HG03196 (cell line): ENCODE results near the gene HSD17B2.

ENCODE experiments used
- ATAC-seq: cut with Tn5 transposase; IDR thresholded peaks from one replicate; pipeline ENCODE4 v1.9.1; 2021; ENCODE audit not compliant: unreplicated experiment

Gene HSD17B2

GRCh38 chr16:82017911-82018568, 17.0 kb upstream of the HSD17B2 start:
- no peak for ATAC-seq

- no peak for ATAC-seq
These were observed 15.5 kb upstream of the HSD17B2 start for GRCh38 chr16:82019535-82019934.

DNA sequence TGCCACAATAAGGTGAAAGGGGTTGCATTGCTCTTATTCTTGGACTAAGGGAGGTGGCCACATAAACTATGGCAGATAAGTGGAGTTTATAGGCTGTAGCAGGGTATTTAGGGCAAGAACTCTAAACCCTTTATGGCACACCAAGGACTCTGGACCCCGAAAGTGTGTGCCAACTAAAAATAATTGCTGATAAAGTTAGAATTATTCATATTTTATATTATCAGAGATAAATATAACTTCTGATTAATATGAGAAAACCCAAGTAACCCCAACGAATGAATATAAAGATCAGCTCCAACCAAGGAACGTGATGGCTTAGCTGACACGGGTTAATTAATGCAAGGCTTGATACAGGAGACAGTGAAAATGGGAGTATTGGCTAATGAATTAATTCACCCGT, 15.0 kb upstream of the HSD17B2 start:
- no peak for ATAC-seq

DNA sequence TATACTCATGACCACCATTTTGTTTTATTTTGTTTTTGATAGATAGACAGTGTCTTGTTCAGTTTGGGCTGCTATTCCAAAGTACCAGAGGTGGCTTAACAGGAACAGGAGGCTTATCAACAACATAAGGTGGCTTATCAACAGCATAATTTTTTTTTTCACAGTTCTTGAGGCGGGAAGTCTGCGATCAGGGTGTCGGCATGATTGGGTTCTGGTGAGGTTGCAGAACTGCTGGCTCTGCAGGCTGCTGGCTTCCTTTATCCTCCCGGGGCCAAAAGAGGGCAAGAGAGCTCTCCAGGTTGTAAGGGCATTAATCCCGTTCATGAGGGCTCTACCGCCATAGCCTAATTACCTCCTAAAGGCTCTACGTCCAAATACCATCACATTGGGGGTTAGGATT, 11.8 kb upstream of the HSD17B2 start:
- no peak for ATAC-seq

GRCh38 chr16:82024316-82024715, 10.7 kb upstream of the HSD17B2 start:
- ATAC-seq = no peak

DNA sequence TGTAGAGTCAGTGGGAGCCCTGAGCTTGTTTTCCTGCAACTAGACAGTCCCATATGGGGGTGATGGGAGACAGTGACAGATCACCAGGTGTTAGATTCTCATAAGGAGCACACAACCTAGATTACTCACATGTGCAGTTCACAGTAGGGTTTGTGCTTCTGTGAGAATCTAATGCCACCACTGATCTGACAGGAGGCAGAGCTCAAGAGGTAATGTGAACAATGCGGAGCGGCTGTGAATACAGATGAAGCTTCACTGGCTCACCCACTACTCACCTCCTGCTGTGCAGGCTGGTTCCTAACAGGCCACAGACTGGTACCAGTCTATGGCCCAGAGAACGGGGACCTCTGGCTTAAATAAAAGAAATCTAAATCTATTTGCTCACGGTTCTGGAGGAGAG, 10.2 kb upstream of the HSD17B2 start:
- no peak for ATAC-seq

GRCh38 chr16:82027629-82028064, 7.4 kb upstream of the HSD17B2 start:
- no peak for ATAC-seq

GRCh38 chr16:82031116-82032084, 3.7 kb upstream of the HSD17B2 start:
- no peak for ATAC-seq

- ATAC-seq = no peak
These were observed 2.0 kb upstream of the HSD17B2 start for GRCh38 chr16:82033006-82033405.

DNA sequence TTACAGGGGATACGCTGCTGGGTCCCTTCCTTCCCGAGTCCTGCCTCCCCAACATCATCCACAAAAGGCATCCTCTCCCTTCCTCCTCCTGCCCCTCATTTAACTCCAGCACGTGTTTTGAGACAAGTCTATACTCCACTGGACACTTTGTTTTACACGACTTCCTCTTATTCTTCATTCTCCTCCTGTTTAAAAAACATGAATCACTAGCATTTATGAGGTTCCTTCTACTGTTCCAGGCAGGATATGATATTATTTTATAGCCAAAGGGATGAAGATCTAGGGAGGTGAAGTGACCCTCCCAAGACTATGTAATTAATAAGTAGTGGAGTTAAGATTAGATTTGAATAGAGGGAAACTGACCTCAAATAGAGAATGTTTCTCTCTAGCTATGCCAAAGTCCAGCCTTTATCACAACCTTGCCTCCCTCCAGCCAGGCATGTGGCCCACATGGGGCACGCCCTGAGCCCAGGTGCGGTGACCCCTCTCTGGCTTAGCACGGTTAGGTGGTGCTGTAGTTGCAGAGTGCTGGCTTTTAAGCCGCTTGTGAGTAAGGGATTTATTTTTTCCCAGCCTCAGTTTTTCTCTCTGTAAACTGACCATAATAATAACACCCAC, 1.3 kb upstream of the HSD17B2 start:
- no peak for ATAC-seq

GRCh38 chr16:82037251-82037650, 2.2 kb downstream of the HSD17B2 start:
- no peak for ATAC-seq

- ATAC-seq = no peak
These were observed 2.6 kb downstream of the HSD17B2 start for GRCh38 chr16:82037666-82038065.

- no peak for ATAC-seq
These were observed 5.2 kb downstream of the HSD17B2 start for GRCh38 chr16:82040296-82040695.

DNA sequence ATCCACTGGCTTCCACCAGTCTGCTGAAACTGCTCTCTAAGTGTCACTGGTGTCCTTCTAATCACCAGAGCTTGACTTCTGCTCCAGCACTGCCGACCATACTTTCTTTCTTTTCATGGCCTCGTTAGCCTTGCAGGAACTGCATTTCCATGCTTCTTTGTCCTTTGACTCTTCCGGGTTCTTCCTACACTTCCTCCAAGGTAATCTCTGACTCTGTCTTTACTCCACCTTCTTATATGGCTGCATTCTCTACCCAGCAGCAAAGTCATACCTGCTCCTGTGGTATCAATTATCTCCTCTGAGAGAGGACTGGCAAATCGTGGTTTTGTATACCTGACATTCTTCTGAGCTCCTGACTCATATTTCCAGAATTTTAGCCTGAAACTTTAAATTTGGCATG, 6.5 kb downstream of the HSD17B2 start:
- ATAC-seq = no peak

DNA sequence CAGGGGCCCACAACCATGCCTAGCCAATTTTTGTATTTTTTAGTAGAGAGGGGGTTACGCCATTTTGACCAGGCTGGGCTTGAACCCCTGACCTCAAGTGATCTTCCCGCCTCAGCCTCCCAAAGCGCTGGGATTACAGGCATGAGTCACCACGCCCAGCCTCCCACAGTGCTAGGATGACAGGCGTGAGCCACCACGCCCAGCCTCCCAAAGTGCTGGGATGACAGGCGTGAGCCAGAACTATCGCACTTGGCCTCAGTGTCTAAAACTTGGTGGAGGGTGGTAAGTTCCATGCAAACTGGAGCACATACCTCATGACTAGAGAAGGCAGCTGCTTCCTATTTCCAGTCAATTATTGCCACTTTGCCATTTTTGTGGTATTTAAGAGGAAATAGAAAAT, 7.1 kb downstream of the HSD17B2 start:
- ATAC-seq = no peak

GRCh38 chr16:82042846-82043245, 7.8 kb downstream of the HSD17B2 start:
- ATAC-seq = no peak

GRCh38 chr16:82043680-82044584, 8.9 kb downstream of the HSD17B2 start:
- no peak for ATAC-seq

DNA sequence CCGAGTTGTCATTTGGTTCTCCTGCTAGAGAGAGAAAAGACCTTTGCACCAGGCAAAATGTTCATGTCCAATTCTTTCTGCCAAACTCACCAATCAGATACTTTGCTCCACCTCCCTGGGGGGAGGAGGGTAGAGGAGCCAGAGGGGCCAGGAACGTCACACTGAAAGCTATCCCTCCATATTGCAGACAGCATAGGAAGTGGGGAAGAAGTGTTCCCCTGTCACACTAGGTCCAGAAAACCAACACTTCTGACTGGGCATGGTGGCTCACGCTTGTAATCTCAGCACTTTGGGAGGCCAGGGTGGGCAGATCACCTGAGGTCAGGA, 9.5 kb downstream of the HSD17B2 start:
- no peak for ATAC-seq

- no peak for ATAC-seq
These were observed 10.4 kb downstream of the HSD17B2 start for GRCh38 chr16:82045465-82045864.

GRCh38 chr16:82046541-82046940, 11.5 kb downstream of the HSD17B2 start:
- no peak for ATAC-seq

GRCh38 chr16:82046941-82047340, 11.9 kb downstream of the HSD17B2 start:
- no peak for ATAC-seq
